NCI-H1436 (cell line): Measurements from ENCODE around the gene CMTM7.
"Not testable (repeated sequence)": the region's sequence is repeated elsewhere in the genome, so short reads cannot be mapped to it uniquely, and the experiment has no call there.

ENCODE experiments used
- DNase-seq: peaks from one replicate; lab custom pipeline; 2025; lab: John Stamatoyannopoulos, UW

The CMTM7 gene

GRCh38 chr3:32383136-32383711 is 8.4 kb upstream of the CMTM7 start:
- DNase-seq = no peak

- DNase-seq = no peak
Measured at GRCh38 chr3:32384938-32385337, 6.7 kb upstream of the CMTM7 start.

- DNase-seq = no peak
Measured at GRCh38 chr3:32387512-32387911, 4.1 kb upstream of the CMTM7 start.

DNA sequence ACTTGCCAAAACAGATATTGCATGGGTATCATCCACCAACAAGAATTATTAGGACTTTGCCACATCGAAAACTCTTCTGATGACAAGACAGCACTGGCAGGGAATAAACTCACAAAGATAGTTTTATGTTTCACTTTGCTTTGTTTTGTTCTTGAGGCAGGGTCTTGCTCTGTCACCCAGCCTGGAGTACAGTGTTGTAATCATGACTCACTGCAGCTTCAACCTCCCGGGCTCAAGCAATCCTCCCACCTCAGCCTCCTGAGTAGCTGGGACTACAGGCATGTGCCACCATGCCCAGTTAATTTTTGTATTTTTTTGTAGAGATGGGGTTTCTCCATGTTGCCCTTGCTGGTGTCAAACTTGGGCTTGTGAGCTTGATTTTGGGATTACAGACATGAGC is 2.1 kb upstream of the CMTM7 start:
- DNase-seq = not testable (repeated sequence)

DNA sequence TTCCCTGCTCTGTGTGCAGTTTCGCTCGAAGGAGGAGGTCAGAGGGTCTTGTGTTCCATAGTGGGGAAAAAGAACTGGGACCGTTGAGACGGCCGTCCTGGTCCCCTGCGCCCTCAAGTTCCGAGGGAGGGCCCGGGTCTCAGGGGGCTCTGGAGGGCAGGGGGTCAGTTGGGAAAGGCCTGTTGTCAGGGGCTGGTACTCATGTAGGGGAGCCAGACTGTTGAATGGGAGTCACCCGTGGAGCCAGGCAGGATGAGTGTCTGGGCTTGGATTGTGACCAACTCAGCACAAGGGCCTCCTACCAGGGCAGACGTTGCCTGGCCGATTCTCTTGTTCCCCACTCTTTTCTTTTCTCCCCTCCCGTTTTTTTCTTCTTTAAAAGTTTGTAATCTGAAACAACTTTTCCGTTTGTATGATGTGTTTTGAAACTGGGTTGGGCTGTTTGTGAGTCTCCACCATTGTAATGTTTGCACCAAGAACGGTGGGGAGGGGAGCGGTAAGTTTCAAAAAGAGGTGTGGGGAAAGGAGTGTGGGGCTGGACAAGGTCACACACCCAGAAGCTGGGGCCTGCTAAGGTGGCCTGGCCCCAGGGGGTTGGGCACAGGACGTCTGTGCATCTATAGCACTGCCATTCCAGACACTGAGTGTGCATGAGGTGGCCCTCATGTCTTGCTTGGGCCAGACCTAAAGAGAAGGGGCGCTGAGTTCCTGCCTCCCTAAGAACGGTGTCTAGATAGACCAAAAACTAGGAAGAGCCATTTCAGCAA is 1.1 kb downstream of the CMTM7 start:
- DNase-seq = no peak

GRCh38 chr3:32395496-32395895 is 3.8 kb downstream of the CMTM7 start:
- DNase-seq = no peak

GRCh38 chr3:32397941-32398340 is 6.3 kb downstream of the CMTM7 start:
- DNase-seq = no peak

DNA sequence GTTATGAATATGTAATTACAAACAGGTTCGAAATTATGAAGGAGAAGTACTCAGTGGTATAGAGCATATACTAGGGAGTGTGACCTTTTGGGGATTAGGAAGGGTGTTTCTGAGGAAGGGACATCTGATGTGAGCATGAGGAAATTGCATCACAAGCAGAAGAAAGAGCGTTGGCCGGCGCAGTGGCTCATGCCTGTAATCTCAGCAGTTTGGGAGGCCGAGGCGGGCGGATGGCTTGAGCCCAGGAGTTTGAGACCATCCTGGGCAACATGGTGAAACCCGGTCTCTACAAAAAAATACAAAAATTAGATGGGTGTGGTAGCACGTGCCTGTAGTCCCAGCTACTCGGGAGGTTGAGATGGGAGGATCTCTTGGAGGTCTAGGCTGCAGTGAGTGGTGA is 6.9 kb downstream of the CMTM7 start:
- no peak for DNase-seq

GRCh38 chr3:32399030-32399620 is 7.5 kb downstream of the CMTM7 start:
- DNase-seq = no peak

DNA sequence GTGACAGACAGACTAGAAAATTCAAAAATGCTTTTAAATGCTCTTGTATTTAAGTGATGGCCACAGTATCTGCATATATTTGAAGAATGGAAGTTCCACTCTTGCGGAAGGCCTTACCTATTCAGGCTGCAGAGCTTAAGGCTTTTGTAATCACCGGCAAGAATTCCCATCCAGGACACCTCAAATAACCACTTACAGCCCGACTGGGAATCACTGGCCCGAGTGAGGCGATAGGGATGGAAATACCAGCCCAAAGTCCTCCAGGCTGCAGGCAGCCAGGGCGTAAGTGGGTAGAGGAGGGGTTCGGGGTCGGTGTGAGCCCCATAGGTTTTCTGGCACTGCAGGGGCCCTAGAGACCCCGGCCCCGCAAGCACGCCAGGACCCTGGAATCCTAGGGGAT is 9.5 kb downstream of the CMTM7 start:
- DNase-seq = no peak

- DNase-seq = no peak
Measured at GRCh38 chr3:32401556-32402081, 10.0 kb downstream of the CMTM7 start.

DNA sequence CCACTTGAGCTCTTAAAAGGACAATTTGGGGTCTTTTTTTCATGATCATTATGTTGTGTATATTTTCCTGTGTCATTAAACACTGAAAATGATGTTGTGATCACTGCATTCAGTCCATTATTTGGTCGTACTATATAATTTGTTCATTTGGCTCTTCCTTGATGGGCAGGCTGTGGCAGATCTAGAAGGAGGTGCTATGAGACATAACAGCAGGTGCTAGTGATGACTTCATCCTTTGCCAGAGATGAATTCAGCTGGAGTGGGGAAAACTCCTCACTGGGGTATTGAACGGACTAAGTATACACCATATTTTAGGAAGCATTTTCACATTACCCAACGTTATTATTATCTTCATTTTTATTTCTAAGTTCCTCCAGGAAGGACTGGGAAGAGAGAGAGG is 12.0 kb downstream of the CMTM7 start:
- DNase-seq = peak; percentile 50

- DNase-seq = no peak
Measured at GRCh38 chr3:32404714-32405113, 13.1 kb downstream of the CMTM7 start.

DNA sequence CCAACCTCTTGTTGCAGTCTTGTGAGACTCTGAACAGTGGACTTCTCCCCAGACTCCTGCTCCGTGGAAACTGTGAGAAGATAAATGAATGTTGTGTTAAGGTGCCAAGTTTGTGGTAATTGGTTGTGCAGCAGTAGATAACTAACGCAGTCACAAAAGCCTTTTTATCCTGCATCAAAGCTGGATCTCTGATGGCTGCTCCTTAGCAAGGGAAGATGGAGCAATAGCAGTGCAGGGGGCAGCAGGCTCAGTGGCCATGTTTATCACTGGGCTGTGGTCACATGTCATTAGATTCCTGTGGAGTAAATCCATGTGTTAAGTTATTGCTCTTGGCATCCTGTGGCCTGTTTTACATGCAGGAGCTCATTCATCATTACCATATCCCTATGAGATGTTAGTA is 13.5 kb downstream of the CMTM7 start:
- DNase-seq = no peak

DNA sequence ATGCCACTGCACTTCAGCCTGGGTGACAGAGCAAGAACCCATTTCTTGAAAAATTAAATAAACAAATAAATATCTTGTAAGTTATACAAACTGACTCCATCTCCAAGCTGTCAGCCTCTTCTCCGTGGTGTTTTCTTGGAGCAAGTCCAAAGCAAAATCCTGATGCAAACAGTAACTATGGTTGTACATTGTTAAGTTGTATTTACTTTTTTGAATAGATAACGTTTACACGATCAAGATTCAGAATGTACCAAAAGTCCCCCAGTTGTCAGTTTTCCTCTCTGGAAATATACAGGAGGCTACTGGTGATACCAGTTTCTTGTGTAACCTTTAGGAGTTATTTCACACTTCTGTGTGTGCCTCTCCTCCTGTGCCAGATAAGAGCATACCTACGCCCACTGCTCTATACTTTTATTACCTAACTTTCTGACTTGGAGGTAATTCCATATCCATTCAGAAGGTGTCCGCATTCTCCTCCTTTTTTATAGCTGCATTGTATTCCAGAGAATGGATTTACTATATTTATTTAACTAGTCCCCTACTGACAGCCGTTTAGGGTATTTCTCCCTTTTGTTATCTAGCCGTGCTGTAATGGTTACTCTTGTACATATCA is 14.2 kb downstream of the CMTM7 start:
- no peak for DNase-seq

GRCh38 chr3:32406486-32407408 is 15.1 kb downstream of the CMTM7 start:
- DNase-seq = no peak

- no peak for DNase-seq
Measured at GRCh38 chr3:32410367-32411246, 19.0 kb downstream of the CMTM7 start.

GRCh38 chr3:32411442-32411841 is 19.8 kb downstream of the CMTM7 start:
- DNase-seq = no peak

DNA sequence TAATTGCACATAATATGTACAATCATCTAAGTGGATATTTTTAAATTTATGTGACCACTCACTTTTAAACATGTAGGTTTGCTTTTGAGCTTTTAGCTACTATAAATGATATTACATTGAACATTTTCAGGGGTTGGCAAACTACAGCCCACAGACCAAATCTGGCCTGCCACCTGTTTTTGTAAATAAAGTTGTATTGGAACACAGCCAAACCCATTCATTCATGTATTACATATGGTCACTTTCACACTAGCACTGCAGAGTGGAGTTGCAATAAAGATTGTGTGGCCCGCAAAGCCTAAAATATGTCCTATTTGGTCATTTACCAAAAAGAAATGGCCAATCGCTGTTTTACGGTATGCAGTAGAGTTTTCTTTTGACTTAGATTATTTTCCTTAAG is 21.2 kb downstream of the CMTM7 start:
- DNase-seq = no peak

DNA sequence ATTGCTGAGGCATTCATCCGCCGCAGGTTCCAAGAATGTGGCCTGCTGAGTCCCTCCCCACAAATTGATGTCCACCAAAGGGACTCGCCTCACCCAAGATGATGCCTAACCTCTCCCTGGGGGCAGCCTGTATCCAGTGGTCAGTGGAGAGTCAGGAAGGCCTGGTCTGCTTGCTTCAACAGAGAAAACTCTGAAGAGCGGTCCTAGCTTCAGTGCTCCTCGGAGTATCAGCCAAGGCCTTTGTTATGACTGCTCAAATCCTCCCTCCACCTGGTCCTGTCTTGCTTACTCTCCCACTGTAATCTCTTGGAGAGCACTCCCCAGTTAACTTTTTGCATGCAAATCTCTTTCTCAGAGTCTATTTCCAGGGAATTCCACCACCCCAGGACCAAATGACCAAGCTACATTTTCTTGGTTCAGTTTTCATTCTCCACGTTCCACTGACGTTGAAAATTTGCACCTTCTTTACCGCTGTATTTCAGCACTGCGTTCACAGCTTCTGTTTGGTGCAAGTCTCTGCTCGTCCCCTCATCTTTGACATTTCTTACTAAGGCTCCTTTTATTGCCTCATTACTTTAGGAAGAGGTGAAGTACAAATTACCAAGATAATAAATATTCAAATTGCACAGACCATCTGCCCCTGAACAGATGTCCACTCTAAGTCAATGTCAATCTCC is 22.3 kb downstream of the CMTM7 start:
- DNase-seq = no peak
